ENCODE results near the gene FRMPD1. TPM values are rescaled to one million over a fixed set of nuclear protein-coding genes. Genes with fewer than 3 reads are reported as not detected.

FRMPD1 gene
- total and polyA plus RNA-seq, 2 of the 13 experiments (the other 11 are each of a cell fraction or from before 2014, with no cell fraction given), result not detected

DNA sequence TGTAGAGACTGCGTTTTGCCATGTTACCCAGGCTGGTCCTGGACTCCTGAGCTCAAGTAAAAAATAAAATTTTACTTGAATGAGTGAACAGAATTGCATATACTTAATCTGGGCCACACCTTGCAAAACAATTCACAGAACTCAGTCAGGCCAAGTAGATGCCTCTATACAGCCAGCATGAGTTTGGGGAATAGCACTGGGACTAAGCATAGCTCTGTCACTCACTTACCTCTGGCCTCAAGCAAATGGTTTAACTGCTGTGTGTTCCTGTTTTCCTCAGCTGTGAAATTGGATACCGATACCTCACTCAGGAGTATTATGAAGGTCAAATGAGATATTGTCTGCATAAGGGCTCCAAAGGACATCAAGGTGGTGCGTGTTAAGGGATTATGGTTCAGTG, 10.9 kb upstream of the FRMPD1 start:
- Histone ChIP-seq H3K4me1 (ENCODE audit: insufficient read depth, low read length) (no peaks in the 10 kb centered on the region), H3K4me2 (ENCODE audit: low read depth, low read length) (no peak overlapping the region), H3K27ac (ENCODE audit: extremely low read length, insufficient read depth, low read length) (no peak overlapping the region), H3K27me3 (ENCODE audit: control insufficient read depth in 1 of 2, insufficient read depth in 2 of 2, low read length in 2 of 2) (peaks cover 0 to 19% of the 10 kb centered on the region in 2 experiments; a peak in 2 of 5 replicates), H3K4me3 (replicated peaks in 1 of 3; ENCODE audit: insufficient read depth in 1 of 3, low read depth in 2 of 3, low read length in 3 of 3) (no peak overlapping the region), H3K9ac (ENCODE audit: insufficient read depth, low read depth, low read length) (no peak overlapping the region), H3K36me3 (replicated peaks in 1 of 2; ENCODE audit: control insufficient read depth in 1 of 2, insufficient read depth in 2 of 2, low read length in 2 of 2) (no peaks in the 10 kb centered on the region), H3K79me2 (ENCODE audit: insufficient read depth, low read length) (no peaks in the 10 kb centered on the region), H4K20me1 (ENCODE audit: insufficient read depth, low read length) (no peaks in the 10 kb centered on the region), H3K9me3 (ENCODE audit: low read length) (no peaks in the 10 kb centered on the region), H2AFZ (ENCODE audit: low read length) (no peak overlapping the region)
- ATAC-seq, result no peak
- no TSS peak for BruUV-seq (replicated peaks)
- CTCF ChIA-PET (ENCODE audit: low intra/inter-chr PET ratio, low total read pairs), result no interaction called here
- intact Hi-C loops (cut with micrococcal nuclease; ENCODE audit: unreplicated experiment), result no loop called here
- in situ Hi-C loops (cut with HindIII; ENCODE audit: extremely low pct_ligation_motif_present, low pct_unique_long_range_greater_than_20kb), result no loop called here
- POLR2A ChIA-PET, result no interaction called here
- TF ChIP-seq TOPORS (CRISPR knock-in tag; IDR thresholded peaks at IDR 0.05) (no peak), KAT7 (CRISPR knock-in tag; IDR thresholded peaks at IDR 0.05; ENCODE audit: borderline replicate concordance) (no peak), FOXM1 (CRISPR knock-in tag; IDR thresholded peaks at IDR 0.05) (no peak), SYNCRIP (IDR thresholded peaks at IDR 0.05; ENCODE audit: insufficient read depth, low read depth, low read length) (no peak), ZNF496 (CRISPR knock-in tag; IDR thresholded peaks at IDR 0.05; ENCODE audit: insufficient replicate concordance) (no peak), ZSCAN29 (CRISPR knock-in tag; conservative IDR thresholded peaks at IDR 0.05) (no peak), JUN (CRISPR knock-in tag; IDR thresholded peaks at IDR 0.05) (no peak), DNMT1 (CRISPR knock-in tag; IDR thresholded peaks at IDR 0.05) (no peak), SIN3B (IDR thresholded peaks at IDR 0.05; ENCODE audit: low read length) (no peak), GLI4 (CRISPR knock-in tag; IDR thresholded peaks at IDR 0.05; ENCODE audit: borderline replicate concordance) (no peak), ETV5 (CRISPR knock-in tag; IDR thresholded peaks at IDR 0.05; ENCODE audit: borderline replicate concordance) (no peak), HIVEP1 (CRISPR knock-in tag; IDR thresholded peaks at IDR 0.05) (no peak), ZNF564 (CRISPR knock-in tag; IDR thresholded peaks at IDR 0.05) (no peak), GPN1 (CRISPR knock-in tag; IDR thresholded peaks at IDR 0.05; ENCODE audit: borderline replicate concordance) (no peak)
- TF ChIP-seq, protein P1, sequence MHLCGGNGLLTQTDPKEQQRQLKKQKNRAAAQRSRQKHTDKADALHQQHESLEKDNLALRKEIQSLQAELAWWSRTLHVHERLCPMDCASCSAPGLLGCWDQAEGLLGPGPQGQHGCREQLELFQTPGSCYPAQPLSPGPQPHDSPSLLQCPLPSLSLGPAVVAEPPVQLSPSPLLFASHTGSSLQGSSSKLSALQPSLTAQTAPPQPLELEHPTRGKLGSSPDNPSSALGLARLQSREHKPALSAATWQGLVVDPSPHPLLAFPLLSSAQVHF (CRISPR knock-in tag; IDR thresholded peaks at IDR 0.05), result no peak
- TF ChIP-seq, protein P2, sequence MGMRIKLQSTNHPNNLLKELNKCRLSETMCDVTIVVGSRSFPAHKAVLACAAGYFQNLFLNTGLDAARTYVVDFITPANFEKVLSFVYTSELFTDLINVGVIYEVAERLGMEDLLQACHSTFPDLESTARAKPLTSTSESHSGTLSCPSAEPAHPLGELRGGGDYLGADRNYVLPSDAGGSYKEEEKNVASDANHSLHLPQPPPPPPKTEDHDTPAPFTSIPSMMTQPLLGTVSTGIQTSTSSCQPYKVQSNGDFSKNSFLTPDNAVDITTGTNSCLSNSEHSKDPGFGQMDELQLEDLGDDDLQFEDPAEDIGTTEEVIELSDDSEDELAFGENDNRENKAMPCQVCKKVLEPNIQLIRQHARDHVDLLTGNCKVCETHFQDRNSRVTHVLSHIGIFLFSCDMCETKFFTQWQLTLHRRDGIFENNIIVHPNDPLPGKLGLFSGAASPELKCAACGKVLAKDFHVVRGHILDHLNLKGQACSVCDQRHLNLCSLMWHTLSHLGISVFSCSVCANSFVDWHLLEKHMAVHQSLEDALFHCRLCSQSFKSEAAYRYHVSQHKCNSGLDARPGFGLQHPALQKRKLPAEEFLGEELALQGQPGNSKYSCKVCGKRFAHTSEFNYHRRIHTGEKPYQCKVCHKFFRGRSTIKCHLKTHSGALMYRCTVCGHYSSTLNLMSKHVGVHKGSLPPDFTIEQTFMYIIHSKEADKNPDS (CRISPR knock-in tag; IDR thresholded peaks at IDR 0.05), result no peak
- TF ChIP-seq, protein P3, sequence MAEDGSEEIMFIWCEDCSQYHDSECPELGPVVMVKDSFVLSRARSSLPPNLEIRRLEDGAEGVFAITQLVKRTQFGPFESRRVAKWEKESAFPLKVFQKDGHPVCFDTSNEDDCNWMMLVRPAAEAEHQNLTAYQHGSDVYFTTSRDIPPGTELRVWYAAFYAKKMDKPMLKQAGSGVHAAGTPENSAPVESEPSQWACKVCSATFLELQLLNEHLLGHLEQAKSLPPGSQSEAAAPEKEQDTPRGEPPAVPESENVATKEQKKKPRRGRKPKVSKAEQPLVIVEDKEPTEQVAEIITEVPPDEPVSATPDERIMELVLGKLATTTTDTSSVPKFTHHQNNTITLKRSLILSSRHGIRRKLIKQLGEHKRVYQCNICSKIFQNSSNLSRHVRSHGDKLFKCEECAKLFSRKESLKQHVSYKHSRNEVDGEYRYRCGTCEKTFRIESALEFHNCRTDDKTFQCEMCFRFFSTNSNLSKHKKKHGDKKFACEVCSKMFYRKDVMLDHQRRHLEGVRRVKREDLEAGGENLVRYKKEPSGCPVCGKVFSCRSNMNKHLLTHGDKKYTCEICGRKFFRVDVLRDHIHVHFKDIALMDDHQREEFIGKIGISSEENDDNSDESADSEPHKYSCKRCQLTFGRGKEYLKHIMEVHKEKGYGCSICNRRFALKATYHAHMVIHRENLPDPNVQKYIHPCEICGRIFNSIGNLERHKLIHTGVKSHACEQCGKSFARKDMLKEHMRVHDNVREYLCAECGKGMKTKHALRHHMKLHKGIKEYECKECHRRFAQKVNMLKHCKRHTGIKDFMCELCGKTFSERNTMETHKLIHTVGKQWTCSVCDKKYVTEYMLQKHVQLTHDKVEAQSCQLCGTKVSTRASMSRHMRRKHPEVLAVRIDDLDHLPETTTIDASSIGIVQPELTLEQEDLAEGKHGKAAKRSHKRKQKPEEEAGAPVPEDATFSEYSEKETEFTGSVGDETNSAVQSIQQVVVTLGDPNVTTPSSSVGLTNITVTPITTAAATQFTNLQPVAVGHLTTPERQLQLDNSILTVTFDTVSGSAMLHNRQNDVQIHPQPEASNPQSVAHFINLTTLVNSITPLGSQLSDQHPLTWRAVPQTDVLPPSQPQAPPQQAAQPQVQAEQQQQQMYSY (CRISPR knock-in tag; IDR thresholded peaks at IDR 0.05), result no peak
- DNase-seq (ENCODE audit: low spot score), result no peak
- WGBS (ENCODE audit: low lambda C conversion rate), result 0% methylated on average over 3 of the region's 3 CpGs
- no peak for FAIRE-seq

Measured in HepG2 (cell line).